ACC112 (cell line): ENCODE data around the gene BRD7.
"Not testable (repeated sequence)": the region's sequence is repeated elsewhere in the genome, so short reads cannot be mapped to it uniquely, and the experiment has no call there.

Source experiments
- H2AFZ ChIP-seq: fragments of 200-600 bp; sonication (generic); one replicate; pipeline ENCODE4 v1.6.0; 2017; ENCODE audit warnings: antibody characterized with exemption, low read length; ENCODE audit not compliant: unreplicated experiment
- H3K27ac ChIP-seq: fragments of 200-600 bp; sonication (generic); 2 replicates; pipeline ENCODE4 v1.5.1; 2014; ENCODE audit warnings: low read depth, mild to moderate bottlenecking, antibody characterized with exemption, low read length, moderate library complexity
- H3K27me3 ChIP-seq: fragments of 200-600 bp; sonication (generic); 2 replicates; pipeline ENCODE4 v1.6.1; 2014; ENCODE audit warnings: mild to moderate bottlenecking, antibody characterized with exemption, low read length, moderate library complexity, mixed read lengths; ENCODE audit not compliant: insufficient read depth
- H3K36me3 ChIP-seq: fragments of 200-600 bp; sonication (generic); 2 replicates; pipeline ENCODE4 v1.6.1; 2016; ENCODE audit warnings: mild to moderate bottlenecking, antibody characterized with exemption, low read length, moderate library complexity, mixed read lengths; ENCODE audit not compliant: insufficient read depth
- H3K4me1 ChIP-seq: fragments of 200-600 bp; sonication (generic); one replicate; pipeline ENCODE4 v1.6.1; 2016; ENCODE audit warnings: low read length, mixed read lengths; ENCODE audit not compliant: insufficient read depth, unreplicated experiment, control insufficient read depth
- H3K4me3 ChIP-seq: fragments of 200-600 bp; sonication (generic); 2 replicates; pipeline ENCODE4 v1.5.1; 2014; ENCODE audit warnings: mild to moderate bottlenecking, low read depth, low read length
- H3K79me2 ChIP-seq: fragments of 200-600 bp; sonication (generic); one replicate; pipeline ENCODE4 v1.6.0; 2016; ENCODE audit warnings: low read length; ENCODE audit not compliant: control insufficient read depth, unreplicated experiment, insufficient read depth

BRD7 gene

DNA sequence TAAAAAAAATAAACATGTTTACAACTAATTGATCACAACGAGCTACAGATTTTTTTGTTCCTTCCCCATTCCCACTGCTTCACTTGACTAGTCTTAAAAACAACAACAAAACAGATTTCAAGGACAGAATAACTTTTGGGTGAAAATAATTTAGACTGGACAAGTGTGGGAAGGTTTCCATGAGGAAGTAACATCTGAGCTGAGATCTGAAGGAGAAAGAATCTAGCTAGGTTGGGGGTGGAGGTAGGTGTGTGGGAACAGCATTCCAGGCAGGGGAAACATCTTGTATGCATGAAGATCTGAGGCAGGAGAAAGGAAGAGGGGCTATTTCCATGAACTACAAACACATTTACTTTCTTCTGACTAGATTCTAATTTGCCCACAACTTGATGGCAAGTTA, 9.2 kb downstream of the BRD7 start:
- 0 out of 2 replicates have a peak, but pooled peaks cover 11% of the 10 kb centered on the region for H3K36me3 ChIP-seq
- H2AFZ ChIP-seq, result no peak overlapping the region
- no peak overlapping the region for H3K4me3 ChIP-seq
- H3K27ac ChIP-seq, result no peak overlapping the region
- H3K79me2 ChIP-seq, result peaks cover 23% of the 10 kb centered on the region
- H3K4me1 ChIP-seq, result no peaks in the 10 kb centered on the region
- no peaks in the 10 kb centered on the region for H3K27me3 ChIP-seq

DNA sequence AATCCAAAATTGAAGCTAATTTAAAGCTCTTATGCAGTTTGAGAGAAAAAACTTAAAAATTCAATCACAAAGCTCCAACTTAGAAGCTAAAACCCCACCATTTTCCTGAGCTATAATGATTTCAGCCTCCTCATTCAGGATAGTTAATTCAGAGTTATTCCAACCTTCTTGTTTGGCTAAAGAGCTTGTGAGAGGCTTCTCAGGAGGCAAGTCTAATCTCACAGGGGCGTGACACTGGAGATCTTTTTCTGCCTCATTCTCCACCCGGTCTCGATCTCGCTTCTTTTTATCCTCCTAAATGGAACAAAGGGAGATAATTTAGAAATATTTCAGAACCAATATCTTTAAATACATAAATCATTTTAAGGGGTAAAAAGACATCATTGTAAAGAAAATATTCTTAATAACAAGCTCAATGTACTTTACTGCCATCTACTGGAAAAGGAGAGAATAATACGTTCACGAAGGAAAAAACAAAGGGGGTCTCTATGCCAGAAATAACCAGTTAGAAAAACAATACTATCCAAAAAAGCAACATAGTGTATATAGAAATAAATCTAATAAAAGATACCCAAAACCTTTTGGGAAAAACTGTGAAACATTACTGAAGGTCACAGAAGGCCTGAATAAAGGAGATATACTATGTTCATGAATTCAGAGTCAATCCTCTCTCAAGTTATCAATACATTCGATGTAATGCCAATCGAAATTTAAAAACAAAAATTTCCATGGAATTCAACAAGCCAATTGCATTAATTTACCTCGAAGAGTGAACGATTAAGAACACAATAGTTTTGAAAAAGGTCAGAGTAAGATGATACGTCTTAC, 13.9 kb downstream of the BRD7 start:
- Histone ChIP-seq H2AFZ (no peak overlapping the region), H3K79me2 (peaks cover 19% of the 10 kb centered on the region), H3K4me3 (no peak overlapping the region), H3K27ac (no peak overlapping the region), H3K4me1 (no peaks in the 10 kb centered on the region), H3K27me3 (no peaks in the 10 kb centered on the region), H3K36me3 (peaks cover 26% of the 10 kb centered on the region)

DNA sequence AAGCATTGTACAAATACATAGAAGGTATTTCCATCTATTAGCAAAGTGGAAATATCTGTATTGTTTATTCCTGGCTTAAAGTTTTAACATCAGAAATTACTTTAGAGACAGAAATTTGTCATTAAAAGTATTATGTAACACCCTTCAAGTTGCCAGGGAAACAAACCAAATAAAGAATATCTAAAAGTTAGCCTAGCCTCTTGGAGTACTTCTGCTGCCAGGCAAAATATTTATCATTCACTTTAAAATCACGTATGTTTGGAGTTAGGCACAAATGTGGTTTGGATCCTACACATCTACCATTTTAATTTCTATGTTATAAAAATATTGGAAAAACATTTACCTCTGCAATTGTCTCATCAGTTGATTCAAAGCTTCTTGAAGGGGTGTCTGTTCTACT, 14.7 kb downstream of the BRD7 start:
- H3K36me3 ChIP-seq, result peaks cover 32% of the 10 kb centered on the region

DNA sequence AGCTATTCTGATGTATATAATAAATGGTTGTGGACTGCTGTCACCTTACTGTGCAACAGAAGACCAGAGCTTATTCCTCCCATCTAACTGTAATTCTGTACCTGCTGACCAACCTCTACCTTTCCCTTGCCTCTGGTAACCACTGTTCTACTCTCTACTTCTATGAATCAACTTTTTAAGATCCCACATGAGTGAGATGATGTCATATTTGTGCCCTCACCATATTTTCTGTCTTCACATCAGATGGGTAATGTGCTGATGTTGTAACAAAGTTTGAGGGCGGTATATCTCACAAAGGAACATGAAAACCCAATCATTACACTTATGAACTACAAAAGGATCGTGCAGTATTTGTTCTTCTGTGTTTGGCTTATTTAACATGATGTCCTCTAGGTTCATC, 16.8 kb downstream of the BRD7 start:
- no peak overlapping the region for H3K4me3 ChIP-seq
- no peak overlapping the region for H2AFZ ChIP-seq
- H3K27me3 ChIP-seq, result no peaks in the 10 kb centered on the region
- no peaks in the 10 kb centered on the region for H3K4me1 ChIP-seq
- H3K36me3 ChIP-seq, result peaks cover 32% of the 10 kb centered on the region
- peaks cover 2% of the 10 kb centered on the region for H3K79me2 ChIP-seq
- no peak overlapping the region for H3K27ac ChIP-seq

More for the DNA sequence above, 14.7 kb downstream of the BRD7 start:
- H3K4me3 ChIP-seq, result no peak overlapping the region
- no peak overlapping the region for H3K27ac ChIP-seq
- no peak overlapping the region for H2AFZ ChIP-seq
- H3K27me3 ChIP-seq, result no peaks in the 10 kb centered on the region
- peaks cover 14% of the 10 kb centered on the region for H3K79me2 ChIP-seq
- no peaks in the 10 kb centered on the region for H3K4me1 ChIP-seq

GRCh38 chr16:50351116-50351515, 17.7 kb downstream of the BRD7 start:
- Histone ChIP-seq H3K4me3 (no peak overlapping the region), H3K27ac (no peak overlapping the region), H3K36me3 (peaks cover 32% of the 10 kb centered on the region)

DNA sequence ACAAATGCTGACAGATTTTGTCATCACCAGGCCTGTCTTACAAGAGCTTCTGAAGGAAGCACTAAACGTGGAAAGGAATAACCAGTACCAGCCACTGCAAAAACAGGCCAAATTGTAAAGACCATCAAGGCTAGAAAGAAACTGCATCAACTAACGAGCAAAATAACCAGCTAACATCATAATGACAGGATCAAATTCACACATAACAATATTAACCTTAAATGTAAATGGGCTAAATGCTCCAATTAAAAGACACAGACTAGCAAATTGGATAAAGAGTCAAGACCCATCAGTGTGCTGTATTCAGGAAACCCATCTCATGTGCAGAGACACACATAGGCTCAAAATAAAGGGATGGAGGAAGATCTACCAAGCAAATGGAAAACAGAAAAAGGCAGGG, 23.6 kb downstream of the BRD7 start:
- H3K4me3 ChIP-seq, H2AFZ ChIP-seq, H3K27me3 ChIP-seq, H3K4me1 ChIP-seq, H3K27ac ChIP-seq, H3K79me2 ChIP-seq, H3K36me3 ChIP-seq: not testable (repeated sequence)

More at GRCh38 chr16:50351116-50351515, 17.7 kb downstream of the BRD7 start:
- Histone ChIP-seq H3K79me2 (no peaks in the 10 kb centered on the region), H2AFZ (no peak overlapping the region), H3K4me1 (no peaks in the 10 kb centered on the region), H3K27me3 (no peaks in the 10 kb centered on the region)

DNA sequence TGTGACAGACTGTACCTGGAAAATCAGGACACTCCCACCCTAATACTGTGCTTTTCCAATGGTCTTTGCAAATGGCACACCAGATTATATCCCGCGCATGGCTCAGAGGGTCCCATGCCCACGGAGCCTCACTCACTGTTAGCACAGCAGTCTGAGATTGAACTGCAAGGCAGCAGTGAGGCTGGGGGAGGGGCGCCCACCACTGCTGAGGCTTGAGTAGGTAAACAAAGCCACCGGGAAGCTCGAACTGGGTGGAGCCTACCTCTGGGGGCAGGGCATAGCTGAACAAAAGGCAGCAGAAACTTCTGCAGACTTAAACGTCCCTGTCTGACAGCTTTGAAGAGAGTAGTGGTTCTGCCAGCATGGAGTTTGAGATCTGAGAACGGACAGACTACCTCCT, 25.2 kb downstream of the BRD7 start:
- not testable (repeated sequence) for H3K27ac ChIP-seq, H3K4me3 ChIP-seq, H3K79me2 ChIP-seq, H2AFZ ChIP-seq, H3K4me1 ChIP-seq, H3K27me3 ChIP-seq, H3K36me3 ChIP-seq

DNA sequence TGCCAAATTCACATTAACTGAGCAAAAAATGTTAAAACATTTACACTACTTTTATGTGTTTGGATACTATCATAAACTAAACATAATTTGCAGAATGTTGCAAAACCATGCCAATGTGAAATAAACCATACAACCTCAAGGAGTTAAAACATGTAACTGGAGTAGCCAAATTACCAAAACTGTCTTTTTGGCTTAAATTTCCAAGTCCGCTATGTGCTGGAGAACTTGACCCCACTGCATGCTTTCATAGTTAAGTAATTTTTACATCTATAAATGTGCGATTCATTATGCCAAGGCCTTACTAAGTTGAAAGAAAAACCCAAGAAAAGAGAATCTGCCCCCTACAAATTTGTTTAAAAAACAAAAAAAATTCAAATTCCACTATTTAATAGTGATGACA, 28.2 kb downstream of the BRD7 start:
- Histone ChIP-seq H3K79me2 (no peaks in the 10 kb centered on the region), H2AFZ (no peak overlapping the region), H3K4me3 (no peak overlapping the region), H3K27ac (no peak overlapping the region), H3K27me3 (no peaks in the 10 kb centered on the region), H3K4me1 (peaks cover 6% of the 10 kb centered on the region), H3K36me3 (peaks cover 7% of the 10 kb centered on the region)

GRCh38 chr16:50338371-50339231, 30.2 kb downstream of the BRD7 start:
- Histone ChIP-seq H3K4me1 (peaks cover 8% of the 10 kb centered on the region), H2AFZ (no peak overlapping the region), H3K36me3 (peaks cover 7% of the 10 kb centered on the region), H3K27me3 (no peaks in the 10 kb centered on the region), H3K27ac (no peak overlapping the region), H3K79me2 (no peaks in the 10 kb centered on the region), H3K4me3 (no peak overlapping the region)

DNA sequence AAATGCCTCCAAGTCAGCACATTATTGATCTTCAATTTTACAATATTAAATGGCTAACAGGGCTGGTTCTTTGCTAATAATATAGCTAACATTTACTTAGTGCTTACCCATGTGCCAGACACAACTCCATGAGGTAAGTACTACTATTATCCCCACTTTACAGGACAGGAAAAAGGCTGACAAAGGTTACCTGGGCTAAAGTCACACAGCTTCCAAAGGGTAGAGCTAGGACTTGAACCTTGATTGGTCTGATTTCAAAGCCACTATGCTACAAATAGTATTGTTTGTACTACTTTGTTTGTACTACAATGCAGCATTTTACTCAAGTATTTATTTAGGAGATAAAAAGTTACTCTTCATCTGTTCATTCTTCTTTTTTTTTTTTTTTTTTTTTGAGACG, 31.9 kb downstream of the BRD7 start:
- Histone ChIP-seq H3K36me3 (peaks cover 15% of the 10 kb centered on the region), H3K4me1 (peaks cover 8% of the 10 kb centered on the region)

More for the DNA sequence above, 31.9 kb downstream of the BRD7 start:
- no peaks in the 10 kb centered on the region for H3K79me2 ChIP-seq
- H3K27me3 ChIP-seq, result no peaks in the 10 kb centered on the region
- no peak overlapping the region for H2AFZ ChIP-seq
- H3K4me3 ChIP-seq, result no peak overlapping the region
- no peak overlapping the region for H3K27ac ChIP-seq
